ENCODE data around the gene C6. TPM values are rescaled to one million over a fixed set of nuclear protein-coding genes. Genes with fewer than 3 reads are reported as not detected.

C6 gene
- total and polyA plus RNA-seq, 11 donors, result 3.2 to 151 (median 61.9) TPM

GRCh38 chr5:41195228-41195627, 18.1 kb downstream of the C6 start:
- no peak for TF ChIP-seq POLR2A (IDR thresholded peaks at IDR 0.05)
- TF ChIP-seq, protein P1, sequence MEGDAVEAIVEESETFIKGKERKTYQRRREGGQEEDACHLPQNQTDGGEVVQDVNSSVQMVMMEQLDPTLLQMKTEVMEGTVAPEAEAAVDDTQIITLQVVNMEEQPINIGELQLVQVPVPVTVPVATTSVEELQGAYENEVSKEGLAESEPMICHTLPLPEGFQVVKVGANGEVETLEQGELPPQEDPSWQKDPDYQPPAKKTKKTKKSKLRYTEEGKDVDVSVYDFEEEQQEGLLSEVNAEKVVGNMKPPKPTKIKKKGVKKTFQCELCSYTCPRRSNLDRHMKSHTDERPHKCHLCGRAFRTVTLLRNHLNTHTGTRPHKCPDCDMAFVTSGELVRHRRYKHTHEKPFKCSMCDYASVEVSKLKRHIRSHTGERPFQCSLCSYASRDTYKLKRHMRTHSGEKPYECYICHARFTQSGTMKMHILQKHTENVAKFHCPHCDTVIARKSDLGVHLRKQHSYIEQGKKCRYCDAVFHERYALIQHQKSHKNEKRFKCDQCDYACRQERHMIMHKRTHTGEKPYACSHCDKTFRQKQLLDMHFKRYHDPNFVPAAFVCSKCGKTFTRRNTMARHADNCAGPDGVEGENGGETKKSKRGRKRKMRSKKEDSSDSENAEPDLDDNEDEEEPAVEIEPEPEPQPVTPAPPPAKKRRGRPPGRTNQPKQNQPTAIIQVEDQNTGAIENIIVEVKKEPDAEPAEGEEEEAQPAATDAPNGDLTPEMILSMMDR (IDR thresholded peaks at IDR 0.05), result no peak
- WGBS, 4 donors, result 97 to 100% (median 98%) methylated on average over 1 of the region's 1 CpG
- H3K27ac ChIP-seq, result peak overlapping the region in 11 of 12 donors; percentile 56 to 85 (median 79)
- intact Hi-C loops (cut with DNase I), result loop anchor here in 5 of 10 donors (10.0 kb wide), 3 partner anchors 70 to 290 kb away; partner anchors contain the start of gene C7 (in 4 of the 5)
- H3K4me3 ChIP-seq, result no peak overlapping the region
- H3K9me3 ChIP-seq, result no peaks in the 10 kb centered on the region
- ATAC-seq (no peak), DNase-seq (no peak)
- H3K4me1 ChIP-seq, result peaks cover 0 to 40% (median 16%) of the 10 kb centered on the region in 12 donors
- no peaks in the 10 kb centered on the region for H3K27me3 ChIP-seq
- no peaks in the 10 kb centered on the region for H3K36me3 ChIP-seq

DNA sequence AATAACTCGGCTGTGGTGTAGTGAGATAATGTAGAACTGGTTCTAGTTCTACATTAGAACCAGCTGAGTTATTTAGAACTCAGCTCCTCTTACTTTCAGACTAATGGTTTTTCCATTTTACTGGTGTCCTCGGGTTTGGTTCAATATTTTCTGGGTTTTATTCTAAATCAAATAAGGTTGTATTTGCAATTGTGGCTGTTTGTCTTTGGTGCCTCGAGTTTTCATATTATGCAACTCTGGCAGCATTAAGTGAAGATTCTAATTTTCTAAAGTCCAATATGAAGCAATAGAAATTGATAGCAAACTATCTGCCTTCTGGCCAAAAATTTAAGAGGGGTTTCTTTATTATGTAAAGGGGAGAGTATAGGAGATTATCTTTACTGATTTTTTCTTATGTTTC, 19.0 kb downstream of the C6 start:
- H3K27me3 ChIP-seq, result no peaks in the 10 kb centered on the region
- WGBS, 4 donors, result 71 to 85% (median 81%) methylated on average over 3 of the region's 3 CpGs
- ATAC-seq (peak in 1 of 4 donors; percentile 1), DNase-seq (no peak)
- intact Hi-C loops (cut with DNase I), result loop anchor here in 5 of 10 donors (5.0 to 10.0 kb wide), 7 partner anchors 68 to 318 kb away; partner anchors contain the start of genes C7 (in 5 of the 5) and PLCXD3 (in 1 of the 5)
- peak overlapping the region; percentile 56 to 85 (median 78) for H3K27ac ChIP-seq
- H3K36me3 ChIP-seq, result no peaks in the 10 kb centered on the region
- no peak overlapping the region for H3K4me3 ChIP-seq
- TF ChIP-seq, protein P1 (IDR thresholded peaks at IDR 0.05), result no peak
- no peak for TF ChIP-seq POLR2A (IDR thresholded peaks at IDR 0.05)
- H3K9me3 ChIP-seq, result no peaks in the 10 kb centered on the region
- peaks cover 0 to 33% (median 16%) of the 10 kb centered on the region in 12 donors for H3K4me1 ChIP-seq

DNA sequence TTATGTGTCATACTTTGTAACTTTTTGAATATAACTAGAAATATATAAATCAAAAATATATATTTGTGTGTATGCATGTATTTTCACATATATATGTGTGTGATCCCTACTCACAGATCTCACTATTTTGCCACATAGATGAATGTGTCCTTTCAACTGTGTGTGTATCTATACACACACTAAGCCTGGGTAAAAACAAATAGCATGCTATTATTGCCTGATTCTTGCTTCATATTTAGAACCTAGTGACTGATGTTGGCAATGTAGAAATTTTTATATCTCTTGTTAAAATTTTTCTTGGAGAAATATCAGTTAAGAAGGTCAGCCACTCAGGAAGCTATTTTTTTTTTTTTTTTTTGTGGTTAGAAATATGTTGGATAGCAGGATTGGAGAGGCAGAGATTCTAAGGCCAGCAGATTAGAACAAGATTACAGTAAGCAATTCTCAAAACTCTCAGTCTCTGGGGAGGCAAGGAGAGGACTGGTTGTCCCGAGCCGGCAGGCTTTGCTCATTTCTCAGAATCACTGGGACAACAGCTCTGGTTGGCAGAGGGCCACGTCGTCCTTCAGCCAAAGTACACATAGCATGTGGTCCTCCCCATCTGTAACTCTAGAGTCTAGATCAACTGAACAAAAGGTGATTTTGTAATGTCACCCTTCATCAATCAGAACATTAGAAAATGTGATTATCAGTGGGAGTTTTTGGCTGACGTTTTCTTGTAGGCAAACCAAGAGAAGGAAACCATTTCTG, 19.7 kb downstream of the C6 start:
- no peak overlapping the region for H3K4me3 ChIP-seq
- peak; percentile 94 to 99 (median 97) for DNase-seq

GRCh38 chr5:41191249-41191648, 22.1 kb downstream of the C6 start:
- no peak for ATAC-seq
- DNase-seq, result no peak
- no peaks in the 10 kb centered on the region for H3K27me3 ChIP-seq
- TF ChIP-seq, protein P1 (IDR thresholded peaks at IDR 0.05), result no peak
- intact Hi-C loops (cut with DNase I), result loop anchor here in 5 of 10 donors (5.0 to 10.0 kb wide), 7 partner anchors 71 to 321 kb away; partner anchors contain the start of genes C7 (in 5 of the 5) and PLCXD3 (in 1 of the 5)
- H3K9me3 ChIP-seq, result no peaks in the 10 kb centered on the region
- 89 to 94% (median 92%) methylated on average over 4 of the region's 4 CpGs for WGBS, 4 donors
- H3K4me3 ChIP-seq, result no peak overlapping the region
- H3K27ac ChIP-seq, result peak overlapping the region in 1 of 12 donors; percentile 12
- H3K36me3 ChIP-seq, result no peaks in the 10 kb centered on the region
- peaks cover 0 to 30% (median 16%) of the 10 kb centered on the region in 12 donors for H3K4me1 ChIP-seq

More for the DNA sequence above, 19.7 kb downstream of the C6 start:
- Histone ChIP-seq H3K27ac (peak overlapping the region; percentile 58 to 85 (median 78)), H3K4me1 (peaks cover 0 to 30% (median 16%) of the 10 kb centered on the region in 12 donors), H3K27me3 (no peaks in the 10 kb centered on the region), H3K9me3 (no peaks in the 10 kb centered on the region), H3K36me3 (no peaks in the 10 kb centered on the region)
- intact Hi-C loops (cut with DNase I), result loop anchor here in 5 of 10 donors (5.0 to 10.0 kb wide), 7 partner anchors 69 to 319 kb away; partner anchors contain the start of genes C7 (in 5 of the 5) and PLCXD3 (in 1 of the 5)
- TF ChIP-seq POLR2A (IDR thresholded peaks at IDR 0.05), result no peak
- WGBS, 4 donors, result 3 to 15% (median 7%) methylated on average over 5 of the region's 5 CpGs
- ATAC-seq, result peak; percentile 96 to 98 (median 97)

Data from heart left ventricle (tissue), 16 donors.